ENCODE results near the gene LGSN.
"Not testable (repeated sequence)": the region's sequence is repeated elsewhere in the genome, so short reads cannot be mapped to it uniquely, and the experiment has no call there.

The LGSN gene, protein sequence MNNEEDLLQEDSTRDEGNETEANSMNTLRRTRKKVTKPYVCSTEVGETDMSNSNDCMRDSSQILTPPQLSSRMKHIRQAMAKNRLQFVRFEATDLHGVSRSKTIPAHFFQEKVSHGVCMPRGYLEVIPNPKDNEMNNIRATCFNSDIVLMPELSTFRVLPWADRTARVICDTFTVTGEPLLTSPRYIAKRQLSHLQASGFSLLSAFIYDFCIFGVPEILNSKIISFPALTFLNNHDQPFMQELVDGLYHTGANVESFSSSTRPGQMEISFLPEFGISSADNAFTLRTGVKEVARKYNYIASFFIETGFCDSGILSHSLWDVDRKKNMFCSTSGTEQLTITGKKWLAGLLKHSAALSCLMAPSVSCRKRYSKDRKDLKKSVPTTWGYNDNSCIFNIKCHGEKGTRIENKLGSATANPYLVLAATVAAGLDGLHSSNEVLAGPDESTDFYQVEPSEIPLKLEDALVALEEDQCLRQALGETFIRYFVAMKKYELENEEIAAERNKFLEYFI

DNA sequence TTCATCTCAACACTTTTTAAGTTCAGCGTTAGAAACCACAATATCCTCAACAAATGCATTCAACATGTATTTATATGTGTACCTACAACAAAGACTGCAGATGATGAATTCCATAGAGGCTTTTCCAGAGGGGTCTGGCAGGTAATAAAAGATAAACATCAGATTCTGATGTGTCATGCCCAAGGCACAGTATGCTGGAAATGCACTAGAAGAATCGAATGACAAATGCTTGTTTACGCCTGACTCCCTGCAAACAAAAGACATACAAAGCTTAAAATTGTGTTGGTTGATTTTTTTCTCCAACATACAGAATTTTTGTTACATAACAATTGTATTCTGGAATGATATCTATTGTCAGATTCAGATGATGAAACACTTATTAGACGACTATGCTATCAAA, at the start of gene LGSN:
Gene LGSN (minus strand): TSS at position 45 of the 400 bp plus-strand sequence. CDS start 40 bp downstream, at position 5.
- DNase-seq: no peak

DNA sequence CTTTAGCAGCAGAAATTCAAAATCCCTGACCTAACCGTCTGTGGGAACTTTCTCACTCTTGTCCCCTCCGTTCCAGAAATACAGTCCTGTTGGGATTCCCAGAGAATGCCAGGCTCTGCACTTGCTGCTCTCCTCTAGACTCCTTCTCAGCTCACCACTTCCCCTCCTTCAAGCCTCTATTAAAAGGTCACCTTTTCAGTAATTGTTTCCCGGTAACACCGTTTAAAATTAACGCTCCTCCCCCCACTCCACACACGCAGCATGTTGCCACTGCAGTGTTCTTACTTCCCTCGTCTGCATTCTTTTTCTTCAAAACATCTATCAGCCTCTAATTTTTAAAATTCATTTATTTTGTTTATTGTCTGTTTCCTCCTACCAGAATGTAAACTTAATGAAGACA, 48.6 kb upstream of the LGSN start:
- DNase-seq: no peak

DNA sequence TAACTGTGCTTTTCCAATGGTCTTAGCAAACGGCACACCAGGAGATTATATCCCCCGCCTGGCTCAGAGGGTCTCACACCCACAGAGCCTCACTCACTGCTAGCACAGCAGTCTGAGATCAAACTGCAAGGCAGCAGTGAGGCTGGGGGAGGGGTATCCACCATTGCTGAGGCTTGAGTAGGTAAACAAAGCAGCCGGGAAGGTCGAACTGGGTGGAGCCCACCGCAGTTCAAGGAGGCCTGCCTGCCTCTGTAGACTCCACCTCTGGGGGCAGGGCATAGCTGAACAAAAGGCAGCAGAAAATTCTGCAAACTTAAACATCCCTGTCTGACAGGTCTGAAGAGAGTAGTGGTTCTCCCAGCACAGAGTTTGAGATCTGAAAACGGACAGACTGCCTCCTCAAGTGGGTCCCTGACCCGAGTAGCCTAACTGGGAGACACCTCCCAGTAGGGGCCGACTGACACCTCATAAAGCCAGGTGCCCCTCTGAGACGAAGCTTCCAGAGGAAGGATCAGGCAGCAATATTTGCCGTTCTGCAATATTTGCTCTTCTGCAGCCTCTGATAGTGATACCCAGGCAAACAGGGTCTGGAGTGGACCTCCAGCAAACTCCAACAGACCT, 42.8 kb upstream of the LGSN start:
- DNase-seq: not testable (repeated sequence)

GRCh38 chr6:63357384-63357783, 37.6 kb upstream of the LGSN start:
- not testable (repeated sequence) for DNase-seq

DNA sequence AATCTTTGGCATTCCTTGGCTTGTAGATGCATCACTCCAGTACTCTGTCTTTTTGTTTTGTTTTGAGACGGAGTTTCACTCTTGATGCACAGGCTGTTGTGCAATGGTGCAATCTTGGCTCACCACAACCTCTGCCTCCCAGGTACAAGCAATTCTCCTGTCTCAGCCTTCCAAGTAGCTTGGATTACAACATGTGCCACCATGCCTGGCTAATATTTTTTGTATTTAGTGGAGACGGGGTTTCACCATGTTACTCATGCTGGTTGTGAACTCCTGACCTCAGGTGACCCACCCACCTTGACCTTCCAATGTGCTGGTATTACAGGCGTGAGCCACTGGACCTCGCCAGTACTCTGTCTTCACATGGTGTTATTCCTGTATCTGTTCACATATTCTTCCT, 35.8 kb upstream of the LGSN start:
- DNase-seq: no peak

GRCh38 chr6:63353286-63353630, 33.5 kb upstream of the LGSN start:
- no peak for DNase-seq

GRCh38 chr6:63352544-63353285, 32.9 kb upstream of the LGSN start:
- no peak for DNase-seq

GRCh38 chr6:63352069-63352543, 32.3 kb upstream of the LGSN start:
- no peak for DNase-seq

- no peak for DNase-seq
Observed at GRCh38 chr6:63349401-63349800, 29.6 kb upstream of the LGSN start.

DNA sequence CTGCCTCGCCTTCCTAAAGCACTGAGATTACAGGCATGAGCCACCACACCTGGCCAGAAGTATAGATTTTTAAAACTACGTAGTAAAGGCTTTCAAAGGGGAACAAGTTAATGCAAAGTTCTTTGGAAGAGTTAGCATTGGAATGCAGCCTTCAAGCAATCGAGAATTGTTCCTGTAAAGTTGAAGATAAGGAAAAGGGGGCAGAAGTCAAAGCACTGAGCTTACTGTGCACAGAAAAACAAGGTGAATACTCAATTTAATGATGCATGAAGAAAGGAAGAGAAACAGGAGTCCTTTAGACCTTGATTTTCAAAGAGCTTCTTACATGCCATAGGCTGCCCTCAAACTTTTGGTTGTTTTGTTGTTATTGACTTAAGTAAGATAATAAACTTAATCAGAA, 29.1 kb upstream of the LGSN start:
- DNase-seq: no peak

DNA sequence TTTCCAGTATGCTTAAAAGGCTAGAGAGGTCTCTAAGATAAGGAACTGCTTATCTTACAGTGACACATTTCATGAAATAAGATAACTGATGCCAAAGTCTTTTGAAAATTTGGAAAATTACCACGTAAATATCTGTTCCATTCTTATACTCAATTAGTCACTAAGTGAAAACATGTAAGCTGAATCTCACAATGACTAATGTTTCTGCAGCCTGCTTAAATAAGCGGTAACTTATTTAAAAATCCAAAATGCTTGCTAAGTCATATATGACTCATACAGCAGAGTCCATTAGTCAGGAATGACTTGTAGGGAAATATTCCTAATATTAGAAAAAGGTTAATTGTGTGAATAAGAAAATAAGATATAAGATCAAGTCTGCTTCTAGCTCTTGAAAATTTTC, 27.8 kb upstream of the LGSN start:
- no peak for DNase-seq

DNA sequence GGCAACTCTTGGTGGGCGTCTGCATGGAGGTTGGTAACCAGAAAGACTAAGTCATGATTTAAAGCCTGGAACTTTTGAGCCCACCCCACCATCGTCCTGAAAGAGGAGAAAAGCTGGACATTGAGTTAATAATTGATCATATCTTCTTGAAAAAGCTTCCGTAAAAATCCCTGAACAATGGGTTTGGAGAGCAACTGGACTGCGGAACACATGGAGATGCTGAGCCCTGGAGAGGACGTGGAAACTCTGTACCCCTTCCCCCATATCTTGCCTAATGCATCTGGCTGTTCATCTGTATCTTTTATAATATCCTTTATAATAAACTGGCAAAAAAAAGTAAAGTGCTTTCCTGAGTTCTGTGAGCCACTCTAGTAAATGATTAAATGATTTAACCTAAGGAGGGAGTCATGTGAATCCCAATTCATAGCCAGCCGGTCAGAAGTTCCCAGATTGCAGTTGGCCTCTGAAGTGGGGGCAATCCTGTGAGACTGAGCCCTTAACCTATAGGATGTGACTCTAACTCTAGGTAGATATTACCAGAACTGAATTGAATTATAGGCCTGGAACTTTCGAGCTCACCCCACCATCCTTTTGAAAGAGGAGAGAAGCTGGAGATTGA, 26.5 kb upstream of the LGSN start:
- no peak for DNase-seq

DNA sequence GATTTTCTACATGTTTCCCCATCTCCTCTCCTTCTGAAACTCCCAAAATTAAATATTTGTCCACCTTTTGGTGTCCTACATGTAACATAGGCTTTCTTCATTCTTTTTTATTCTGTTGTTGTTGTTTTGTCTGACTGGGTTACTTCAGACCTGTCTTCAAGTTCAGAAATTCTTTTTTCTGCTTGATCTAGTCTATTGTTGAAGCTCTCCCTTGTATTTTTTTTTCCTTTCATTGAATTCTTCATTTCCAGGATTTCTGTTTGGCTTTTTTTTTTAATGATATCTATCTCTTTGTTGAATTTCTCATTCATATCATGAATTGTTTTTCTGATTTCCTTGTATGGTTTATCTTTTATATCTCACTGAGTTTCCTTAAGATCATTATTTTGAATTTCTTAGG, 20.6 kb upstream of the LGSN start:
- no peak for DNase-seq

DNA sequence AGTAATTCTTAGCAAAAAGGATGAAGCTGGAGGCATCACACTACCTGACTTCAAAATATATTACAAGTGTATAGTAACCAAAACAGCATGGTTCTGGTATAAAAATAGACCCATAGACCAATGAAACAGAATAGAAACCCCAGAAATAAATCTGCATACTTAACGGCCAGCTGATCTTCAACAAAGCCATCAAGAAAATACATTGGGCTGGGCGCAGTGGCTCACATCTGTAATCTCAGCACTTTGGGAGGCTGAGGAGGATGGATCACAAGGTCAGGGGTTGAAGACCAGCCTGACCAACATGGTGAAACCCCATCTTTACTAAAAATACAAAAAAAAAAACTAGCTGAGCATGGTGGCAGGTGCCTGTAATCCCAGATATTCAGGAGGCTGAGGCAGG, 14.9 kb upstream of the LGSN start:
- DNase-seq: not testable (repeated sequence)

- no peak for DNase-seq
Observed at GRCh38 chr6:63333440-63333839, 13.7 kb upstream of the LGSN start.

- not testable (repeated sequence) for DNase-seq
Observed at GRCh38 chr6:63326630-63327029, 6.8 kb upstream of the LGSN start.

GRCh38 chr6:63322981-63323380, 3.2 kb upstream of the LGSN start:
- DNase-seq: no peak

- DNase-seq: no peak
Observed at GRCh38 chr6:63321821-63322220, 2.0 kb upstream of the LGSN start.

DNA sequence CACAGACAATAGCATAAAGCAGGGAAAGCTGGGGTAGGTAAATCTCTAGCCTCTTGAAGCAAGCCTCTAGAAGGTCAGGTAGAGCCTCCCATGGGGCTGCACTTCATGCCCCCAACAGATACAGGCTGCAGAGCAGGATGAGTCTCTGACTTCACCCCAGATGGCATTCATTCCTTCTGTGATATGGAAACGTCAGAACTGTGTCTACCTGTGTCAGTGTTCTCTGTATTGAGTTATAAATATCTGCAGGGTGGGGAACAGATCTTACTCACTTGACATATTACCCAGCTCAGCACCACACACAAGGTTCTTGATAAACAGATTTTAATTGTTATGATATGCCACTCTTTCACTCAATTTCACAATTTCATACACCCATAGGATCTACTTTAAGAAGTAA, 2.1 kb downstream of the LGSN start:
- DNase-seq: no peak

DNA sequence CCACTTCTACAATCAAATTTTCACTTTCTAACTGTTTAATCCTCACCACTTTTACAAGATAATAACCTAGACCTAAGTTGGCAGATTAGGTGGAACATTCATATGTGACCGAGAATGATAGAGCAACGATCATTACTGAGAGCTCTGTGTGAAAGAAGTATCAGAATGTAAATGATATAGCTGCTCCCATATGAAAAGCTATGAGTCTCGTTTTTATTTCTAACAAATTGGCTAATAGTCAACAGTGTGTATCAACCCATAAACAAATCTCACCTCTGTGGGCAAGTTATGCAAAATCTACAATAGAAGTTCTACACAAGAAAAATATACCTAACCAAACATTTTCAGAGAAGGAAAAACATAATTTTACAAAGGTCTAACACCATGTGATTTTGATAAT, 3.7 kb downstream of the LGSN start:
- DNase-seq: no peak

DNA sequence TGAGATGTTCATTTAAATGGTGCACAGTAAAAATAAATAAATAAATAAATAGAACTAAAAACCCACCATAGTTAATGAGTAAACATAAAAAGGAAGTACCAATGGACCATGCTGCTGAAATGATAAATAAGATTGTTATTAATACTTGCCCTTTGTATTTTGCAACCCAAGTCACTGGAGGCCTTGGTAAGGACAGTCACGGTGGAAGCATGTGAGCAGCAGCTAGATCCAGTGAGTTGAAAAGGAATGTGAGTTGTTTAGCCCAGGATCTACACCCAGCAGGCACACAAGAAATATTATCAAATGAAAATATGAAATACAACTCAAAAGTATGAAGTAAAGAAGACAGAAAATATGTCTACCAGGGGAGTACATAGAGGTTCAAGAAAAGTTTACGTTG, 6.7 kb downstream of the LGSN start:
- DNase-seq: no peak

DNA sequence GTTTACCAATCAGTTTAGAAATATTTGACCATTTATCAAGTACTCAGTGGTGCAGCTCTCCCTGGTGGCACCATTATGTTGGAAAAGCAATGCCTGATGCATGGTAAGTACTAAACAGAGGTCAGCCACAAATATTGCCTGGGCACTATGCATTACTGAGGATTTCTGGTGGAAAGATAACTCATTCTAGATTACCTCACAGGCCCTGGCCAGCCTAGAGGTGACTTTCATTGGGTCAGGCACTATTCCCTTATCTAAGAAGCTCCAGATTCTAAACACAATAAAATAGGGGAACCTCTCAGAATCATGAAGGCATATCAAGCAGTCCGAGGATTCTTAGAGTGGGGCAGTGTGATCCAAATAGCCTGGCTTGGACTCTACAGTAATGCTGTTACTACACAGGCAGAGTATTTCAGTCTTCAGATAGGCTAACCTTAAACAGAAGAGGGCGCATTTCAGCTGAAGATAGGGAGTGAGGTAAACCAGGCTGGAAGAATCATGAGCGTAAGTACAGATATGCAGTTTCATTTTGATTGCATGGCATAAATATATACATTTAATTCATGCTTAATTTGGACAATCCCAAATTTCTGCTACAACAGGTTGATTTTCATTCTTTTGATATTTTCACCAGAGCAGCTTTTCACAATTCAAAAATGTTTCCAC, 12.1 kb downstream of the LGSN start:
- DNase-seq: no peak

DNA sequence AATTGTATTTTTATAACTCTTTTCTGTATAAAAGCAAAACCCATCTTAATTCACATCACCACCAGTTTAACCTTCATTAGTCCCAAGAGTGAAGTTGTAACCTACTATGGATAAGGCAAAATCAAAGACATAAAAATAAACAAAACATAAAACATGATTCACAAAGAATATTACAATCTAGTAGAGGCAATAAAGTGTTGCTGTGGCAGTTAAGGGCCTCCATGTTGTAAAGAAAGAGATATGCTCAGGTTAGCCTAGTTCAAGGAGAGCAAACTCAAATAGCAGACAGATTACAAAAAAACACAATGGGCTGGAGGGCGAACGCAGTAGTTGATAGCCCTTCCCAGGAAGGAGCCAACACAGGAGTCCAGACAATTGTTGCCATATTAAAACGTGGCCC, 13.4 kb downstream of the LGSN start:
- DNase-seq: no peak
